Heart left ventricle (tissue), 16 donors: Measurements from ENCODE around the gene FOXE3. TPM values are rescaled to one million over a fixed set of nuclear protein-coding genes. Genes with fewer than 3 reads are reported as not detected.
A peak's percentile ranks its signal among the peaks of the same experiment; 100 is the strongest.

Source experiments
- ATAC-seq, 4 donors: fragments of 200-7000 bp; cut with Tn5 transposase; one replicate each; pipeline ENCODE4 v1.9.1; 2020 to 2022; ENCODE audit warnings: moderate library complexity in 4 of 4, mild to moderate bottlenecking in 3 of 4, moderate number of reproducible peaks in 1 of 4
- DNase-seq, 5 donors: peaks; one replicate each; pipeline ENCODE4 v3.0.0-alpha.2; 2020
- H3K27ac ChIP-seq, 12 donors: fragments of 200-600 bp; sonication (generic) in 4 of 12; one replicate each; pipeline versions ENCODE4 v1.5.0 to v1.8.0; 2016 to 2022; ENCODE audit warnings: mild to moderate bottlenecking in 2 of 12
- H3K27me3 ChIP-seq, 9 donors: fragments of 200-600 bp; sonication (generic) in 2 of 9; one replicate each; pipeline versions ENCODE4 v1.5.1 to v1.8.0; 2016 to 2022; ENCODE audit warnings: mild to moderate bottlenecking in 3 of 9
- H3K36me3 ChIP-seq, 9 donors: fragments of 200-600 bp; sonication (generic) in 2 of 9; one replicate each; pipeline versions ENCODE4 v1.5.0 to v1.8.0; 2018 to 2022; ENCODE audit warnings: mild to moderate bottlenecking in 2 of 9
- H3K4me1 ChIP-seq, 12 donors: fragments of 200-600 bp; sonication (generic) in 4 of 12; one replicate each; pipeline versions ENCODE4 v1.5.0 to v1.8.0; 2016 to 2022; ENCODE audit warnings: mild to moderate bottlenecking in 3 of 12
- H3K4me3 ChIP-seq, 12 donors: fragments of 200-600 bp; sonication (generic) in 4 of 12; one replicate each; pipeline versions ENCODE4 v1.5.0 to v1.8.0; 2017 to 2022; ENCODE audit warnings: mild to moderate bottlenecking in 9 of 12, moderate library complexity in 4 of 12
- H3K9me3 ChIP-seq, 12 donors: fragments of 200-600 bp; sonication (generic) in 4 of 12; one replicate each; pipeline versions ENCODE4 v1.5.0 to v1.8.0; 2016 to 2022; ENCODE audit warnings: mild to moderate bottlenecking in 1 of 12
- CTCF ChIP-seq, 12 donors: fragments of 200-600 bp; sonication (generic) in 4 of 12; IDR thresholded peaks; one replicate each; pipeline versions ENCODE4 v1.5.0 to v1.8.0; 2018 to 2022; ENCODE audit warnings: antibody characterized with exemption in 12 of 12, mild to moderate bottlenecking in 5 of 12
- POLR2A ChIP-seq, 2 donors: fragments of 450-650 bp; IDR thresholded peaks; one replicate each; pipeline ENCODE4 v1.6.1; 2017; ENCODE audit warnings: antibody characterized with exemption in 2 of 2, mild to moderate bottlenecking in 2 of 2, moderate library complexity in 2 of 2
- WGBS, 4 donors: extraction: QIAGEN DNeasy Blood & Tissue Kit in 2 of 4; methylation state at CpG; one replicate each; pipeline versions ENCODE4 v1.1.5 to v1.1.7; 2013 to 2018; 5-methylcytosine and 5-hydroxymethylcytosine counted together
- intact Hi-C, 10 donors: fragments of 100-400 bp; cut with DNase I; formaldehyde crosslinking; loops; one replicate each; pipeline versions ENCODE4 v1.11.1 to v1.14.2; 2022
- polyA plus RNA-seq, 2 donors: library from polyadenylated mRNA; stranded (reverse); fragments of 200-250 nt; gene quantifications; one replicate each; pipeline ENCODE4 v1.2.3, GENCODE V29; 2013
- total RNA-seq, 9 donors: library from RNA; depleted of rRNA in 2 of 9; stranded (reverse); fragments of >200 nt in 2 of 9; fragmentation: NEBNext Ultra II Directional in 3 of 9; extraction: Animal tissue kit (Norgen Biotek cat#: 25700) in 3 of 9; gene quantifications; one replicate each; pipeline versions ENCODE4 v1.1.0 to v1.2.4, GENCODE V29; 2016 to 2023
- donor health status: ischemic (EF 13 %, LVEDD 7.1; RV severe dilation, severe dysfunction).
- donor health status: healthy with polysubstance abuse.
- donor health status: DM: no; HTN: yes; CAD: no.
- donor health status: DM: no; HTN: no; CAD: no.
- donor health status: ischemic (EF 25% LVEDD 6.9; RV normal size, moderate dysfunction).
- donor health status: ischemic (EF 25% LVEDD 5.7; RV mildly dilated, moderate dysfunction).
- donor health status: healthy.
- donor health status: DM: yes; HTN: yes; CAD: no.
- donor health status: ischemic (EF 35%, LVEDD 5.7; RV mildly dilated, moderate dysfunction).
- donor health status: nonischemic (EF 11% LVEDD 7.7; RV severe dilation, severe dysfunction).
- donor health status: DM: yes; HTN: yes; CAD: no.
- donor health status: PGD.
- donor health status: ischemic (EF 29% LVEDD 5.4; RV normal size, mild dysfunction).
- donor health status: nonischemic (EF 23%, LVEDD 6.1; RV moderate dilation, normal function).

The FOXE3 gene
- total and polyA plus RNA-seq, 11 donors = not detected

GRCh38 chr1:47385020-47385419 is 31.1 kb upstream of the FOXE3 start:
- H3K4me3 ChIP-seq = no peak overlapping the region
- TF ChIP-seq POLR2A (IDR thresholded peaks at IDR 0.05) (no peak), CTCF (IDR thresholded peaks at IDR 0.05) (no peak)
- intact Hi-C loops = loop anchor here in 5 of 10 donors (5.0 kb wide), 3 partner anchors 327 to 647 kb away; no protein-coding TSS in a partner anchor
- H3K36me3 ChIP-seq = peaks cover 0 to 30% (median 21%) of the 10 kb centered on the region in 9 donors
- peaks cover 0 to 10% (median 0%) of the 10 kb centered on the region in 12 donors for H3K4me1 ChIP-seq
- ATAC-seq (no peak), DNase-seq (no peak)
- H3K27ac ChIP-seq = no peak overlapping the region
- no peaks in the 10 kb centered on the region for H3K27me3 ChIP-seq
- 86 to 91% (median 90%) methylated on average over 6 of the region's 6 CpGs for WGBS, 4 donors
- no peaks in the 10 kb centered on the region for H3K9me3 ChIP-seq

- no peak for ATAC-seq
- Histone ChIP-seq H3K36me3 (peaks cover 0 to 21% (median 13%) of the 10 kb centered on the region in 9 donors), H3K9me3 (no peaks in the 10 kb centered on the region), H3K27ac (no peak overlapping the region), H3K4me1 (peaks cover 0 to 10% (median 0%) of the 10 kb centered on the region in 12 donors), H3K4me3 (no peak overlapping the region), H3K27me3 (peaks cover 0 to 3% (median 0%) of the 10 kb centered on the region in 9 donors)
- no peak for DNase-seq
- 97 to 99% (median 98%) methylated on average over 5 of the region's 5 CpGs for WGBS, 4 donors
- TF ChIP-seq POLR2A (IDR thresholded peaks at IDR 0.05) = no peak
- no peak for TF ChIP-seq CTCF (IDR thresholded peaks at IDR 0.05)
- intact Hi-C loops = loop anchor here in 5 of 10 donors (5.0 kb wide), 3 partner anchors 326 to 646 kb away; no protein-coding TSS in a partner anchor
These were observed 29.8 kb upstream of the FOXE3 start for GRCh38 chr1:47386268-47386667.

GRCh38 chr1:47388030-47388890 is 27.8 kb upstream of the FOXE3 start:
- no peak for TF ChIP-seq POLR2A (IDR thresholded peaks at IDR 0.05)
- no peak for TF ChIP-seq CTCF (IDR thresholded peaks at IDR 0.05)
- 37 to 45% (median 39%) methylated on average over 10 of the region's 10 CpGs for WGBS, 4 donors
- H3K4me1 ChIP-seq = peaks cover 0 to 10% (median 0%) of the 10 kb centered on the region in 12 donors
- DNase-seq (no peak), ATAC-seq (peak in 1 of 4 donors; percentile 25)
- no peaks in the 10 kb centered on the region for H3K9me3 ChIP-seq
- intact Hi-C loops = loop anchor here in 5 of 10 donors (5.0 kb wide), 3 partner anchors 324 to 644 kb away; no protein-coding TSS in a partner anchor
- no peak overlapping the region for H3K27ac ChIP-seq
- H3K36me3 ChIP-seq = peaks cover 0 to 6% (median 0%) of the 10 kb centered on the region in 9 donors
- no peak overlapping the region for H3K4me3 ChIP-seq
- H3K27me3 ChIP-seq = peaks cover 0 to 11% (median 0%) of the 10 kb centered on the region in 9 donors

GRCh38 chr1:47388891-47389238 is 27.2 kb upstream of the FOXE3 start:
- 20 to 29% (median 24%) methylated on average over 3 of the region's 3 CpGs for WGBS, 4 donors
- DNase-seq = peak in 4 of 5 donors; percentile 30 to 60 (median 41)
- peaks cover 0 to 10% (median 0%) of the 10 kb centered on the region in 12 donors for H3K4me1 ChIP-seq
- TF ChIP-seq POLR2A (IDR thresholded peaks at IDR 0.05) (no peak), CTCF (IDR thresholded peaks at IDR 0.05) (peak; percentile 50 to 70 (median 62))
- peaks cover 0 to under 1% (median 0%) of the 10 kb centered on the region in 9 donors for H3K36me3 ChIP-seq
- peaks cover 0 to 11% (median 0%) of the 10 kb centered on the region in 9 donors for H3K27me3 ChIP-seq
- H3K27ac ChIP-seq = no peak overlapping the region
- H3K4me3 ChIP-seq = no peak overlapping the region
- intact Hi-C loops = loop anchor here in 5 of 10 donors (5.0 kb wide), 3 partner anchors 323 to 643 kb away; no protein-coding TSS in a partner anchor
- no peaks in the 10 kb centered on the region for H3K9me3 ChIP-seq
- peak; percentile 21 to 77 (median 70) for ATAC-seq
